ENCODE data around the gene MMP23B. TPM values are rescaled to one million over a fixed set of nuclear protein-coding genes. Genes with fewer than 3 reads are reported as not detected.

The MMP23B gene
- total RNA-seq, 1 donor from 2014 or later: 8.5 TPM

DNA sequence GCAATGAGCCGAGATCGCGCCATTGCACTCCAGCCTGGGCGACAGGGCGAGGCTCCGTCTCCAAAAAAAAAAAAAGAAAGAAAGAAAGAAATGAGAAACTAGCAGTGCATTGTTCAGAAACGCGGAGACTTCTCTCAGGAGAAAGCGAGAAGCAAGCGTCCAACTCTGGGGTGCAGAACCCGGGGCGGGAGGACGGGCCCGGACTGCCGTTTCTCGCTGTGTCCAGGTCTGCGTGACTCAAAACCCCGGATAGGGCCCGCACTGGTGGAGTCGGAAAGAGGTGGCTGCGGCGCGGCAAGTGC is 17.1 kb upstream of the MMP23B start:
- Mint-ChIP-seq H3K36me3 (ENCODE audit: unreplicated experiment) (peaks cover 6% of the 10 kb centered on the region), H3K4me1 (ENCODE audit: unreplicated experiment) (peaks cover 34% of the 10 kb centered on the region), H3K9me3 (ENCODE audit: unreplicated experiment) (no peaks in the 10 kb centered on the region), H3K27me3 (ENCODE audit: unreplicated experiment) (no peaks in the 10 kb centered on the region), H3K27ac (ENCODE audit: unreplicated experiment) (peak overlapping the region; percentile 75), H3K4me3 (ENCODE audit: unreplicated experiment) (peak overlapping the region; percentile 87)
- no peak for DNase-seq (ENCODE audit: extremely low spot score, unreplicated experiment)
- TF ChIP-seq, protein P1, sequence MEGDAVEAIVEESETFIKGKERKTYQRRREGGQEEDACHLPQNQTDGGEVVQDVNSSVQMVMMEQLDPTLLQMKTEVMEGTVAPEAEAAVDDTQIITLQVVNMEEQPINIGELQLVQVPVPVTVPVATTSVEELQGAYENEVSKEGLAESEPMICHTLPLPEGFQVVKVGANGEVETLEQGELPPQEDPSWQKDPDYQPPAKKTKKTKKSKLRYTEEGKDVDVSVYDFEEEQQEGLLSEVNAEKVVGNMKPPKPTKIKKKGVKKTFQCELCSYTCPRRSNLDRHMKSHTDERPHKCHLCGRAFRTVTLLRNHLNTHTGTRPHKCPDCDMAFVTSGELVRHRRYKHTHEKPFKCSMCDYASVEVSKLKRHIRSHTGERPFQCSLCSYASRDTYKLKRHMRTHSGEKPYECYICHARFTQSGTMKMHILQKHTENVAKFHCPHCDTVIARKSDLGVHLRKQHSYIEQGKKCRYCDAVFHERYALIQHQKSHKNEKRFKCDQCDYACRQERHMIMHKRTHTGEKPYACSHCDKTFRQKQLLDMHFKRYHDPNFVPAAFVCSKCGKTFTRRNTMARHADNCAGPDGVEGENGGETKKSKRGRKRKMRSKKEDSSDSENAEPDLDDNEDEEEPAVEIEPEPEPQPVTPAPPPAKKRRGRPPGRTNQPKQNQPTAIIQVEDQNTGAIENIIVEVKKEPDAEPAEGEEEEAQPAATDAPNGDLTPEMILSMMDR (IDR thresholded peaks at IDR 0.05): no peak

DNA sequence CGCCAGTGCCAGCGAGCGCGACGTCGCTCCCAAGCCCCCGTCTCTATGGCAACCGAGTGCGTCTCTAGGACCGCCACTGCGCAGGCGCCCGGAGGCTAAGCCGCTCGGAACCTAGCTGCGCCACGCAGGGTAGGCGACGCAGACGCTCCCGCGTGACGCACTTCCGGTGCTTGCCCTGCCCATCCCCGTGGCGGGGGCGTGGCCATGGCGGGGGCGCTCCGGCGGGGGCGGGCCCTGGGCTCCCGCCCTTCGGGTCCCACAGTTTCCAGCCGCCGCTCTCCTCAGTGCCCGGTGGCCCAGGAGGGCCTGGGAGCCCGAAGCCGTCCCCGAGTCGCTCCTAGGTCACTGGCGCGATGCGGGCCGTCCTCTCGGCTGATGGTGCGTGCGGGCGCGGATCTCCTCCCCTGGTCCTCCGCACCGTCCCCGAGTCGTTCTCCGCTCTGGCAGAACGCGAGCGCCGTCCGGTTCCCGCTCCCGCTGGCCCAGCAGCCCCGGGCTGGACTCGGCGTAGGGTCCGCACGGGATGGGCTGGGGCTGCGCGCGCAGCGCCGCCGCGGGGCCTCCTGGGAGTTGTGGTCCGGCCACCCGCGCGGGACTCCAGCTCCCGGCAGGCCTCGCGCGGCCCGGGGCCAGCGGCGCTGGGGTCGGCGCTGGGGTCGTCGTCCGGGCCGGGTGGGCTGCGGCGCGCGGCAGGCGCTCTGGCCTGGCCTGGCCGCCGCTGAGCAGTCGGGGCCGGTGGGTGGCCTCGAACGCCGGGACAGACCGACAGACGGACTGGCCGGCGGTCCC is 16.5 kb upstream of the MMP23B start, which contains the start of gene MIB2:
MIB2 (plus strand) TSS at position 245 of the 789 bp plus-strand sequence. CDS start 7,953 bp downstream, outside the sequence.
- Mint-ChIP-seq H3K36me3 (ENCODE audit: unreplicated experiment) (peaks cover 6% of the 10 kb centered on the region), H3K4me3 (ENCODE audit: unreplicated experiment) (peak within 1 kb of the TSS; percentile 87), H3K27ac (ENCODE audit: unreplicated experiment) (peak within 1 kb of the TSS; percentile 81), H3K27me3 (ENCODE audit: unreplicated experiment) (no peaks in the 10 kb centered on the region), H3K4me1 (ENCODE audit: unreplicated experiment) (peaks cover 34% of the 10 kb centered on the region), H3K9me3 (ENCODE audit: unreplicated experiment) (no peaks in the 10 kb centered on the region)
- peak; percentile 99 for DNase-seq (ENCODE audit: extremely low spot score, unreplicated experiment)
- TF ChIP-seq, protein P1 (IDR thresholded peaks at IDR 0.05): no peak

DNA sequence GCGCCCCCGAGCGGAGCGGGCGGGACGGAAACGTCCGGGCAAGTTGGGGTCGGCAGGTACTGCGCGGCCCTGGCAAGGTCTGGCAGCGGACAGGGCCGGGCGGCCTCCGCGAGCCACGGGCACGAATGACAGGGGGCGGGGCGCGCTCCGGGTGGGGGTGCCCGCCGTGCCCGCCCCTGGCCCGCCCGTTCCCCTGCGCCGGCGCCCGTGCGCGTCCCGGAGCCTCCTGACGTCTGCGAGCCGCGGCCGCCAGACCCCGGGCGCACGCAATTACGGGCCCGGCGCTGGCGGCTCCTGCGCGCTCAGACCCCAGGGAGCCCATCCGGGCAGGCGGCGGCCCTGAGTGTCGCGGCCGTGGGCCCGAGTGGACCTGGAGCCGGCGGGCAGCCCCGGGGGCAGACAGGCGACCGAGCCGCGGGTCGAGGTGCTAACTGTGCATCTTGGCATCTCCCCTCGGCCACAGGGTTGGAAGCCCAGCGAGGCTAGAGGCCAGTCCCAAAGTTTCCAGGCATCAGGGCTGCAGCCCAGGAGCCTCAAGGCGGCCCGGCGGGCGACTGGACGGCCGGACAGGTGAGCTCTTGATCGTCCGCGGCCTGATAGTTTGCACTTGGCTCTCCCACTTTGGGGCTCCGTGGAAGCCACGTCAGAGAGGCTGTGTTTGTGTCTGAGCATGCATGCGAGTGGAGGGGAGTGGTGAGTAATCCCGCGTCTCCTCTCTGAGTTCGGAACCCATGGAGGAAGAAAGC is 15.8 kb upstream of the MMP23B start:
- Mint-ChIP-seq H3K4me3 (ENCODE audit: unreplicated experiment) (peak overlapping the region; percentile 83), H3K36me3 (ENCODE audit: unreplicated experiment) (peaks cover 6% of the 10 kb centered on the region), H3K27me3 (ENCODE audit: unreplicated experiment) (no peaks in the 10 kb centered on the region), H3K27ac (ENCODE audit: unreplicated experiment) (peak overlapping the region; percentile 78), H3K9me3 (ENCODE audit: unreplicated experiment) (no peaks in the 10 kb centered on the region), H3K4me1 (ENCODE audit: unreplicated experiment) (peaks cover 34% of the 10 kb centered on the region)
- TF ChIP-seq, protein P1 (IDR thresholded peaks at IDR 0.05): no peak
- DNase-seq (ENCODE audit: extremely low spot score, unreplicated experiment): no peak

DNA sequence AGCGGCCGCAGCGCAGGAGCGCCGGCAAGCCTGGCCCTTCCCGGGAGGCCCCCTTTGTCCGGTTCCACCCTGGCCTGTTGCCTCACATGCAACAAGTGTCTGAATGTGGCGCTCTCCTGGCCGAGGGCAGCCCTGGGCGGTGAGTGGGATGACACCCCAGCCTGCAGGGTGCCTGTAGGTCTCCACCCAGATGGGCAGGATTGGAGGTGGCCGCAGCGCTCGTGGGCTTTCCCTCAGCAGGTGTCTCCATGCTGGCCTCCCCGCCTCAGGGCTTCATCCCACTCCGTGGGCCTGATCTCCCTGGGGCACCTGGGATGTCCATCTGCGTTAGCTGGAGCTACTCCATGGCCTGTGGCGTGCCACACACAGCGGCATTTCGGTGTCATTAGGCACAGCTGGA is 15.1 kb upstream of the MMP23B start:
- Mint-ChIP-seq H3K9me3 (ENCODE audit: unreplicated experiment) (no peaks in the 10 kb centered on the region), H3K27me3 (ENCODE audit: unreplicated experiment) (no peaks in the 10 kb centered on the region), H3K36me3 (ENCODE audit: unreplicated experiment) (peaks cover 6% of the 10 kb centered on the region), H3K4me3 (ENCODE audit: unreplicated experiment) (peak overlapping the region; percentile 83), H3K4me1 (ENCODE audit: unreplicated experiment) (peaks cover 34% of the 10 kb centered on the region), H3K27ac (ENCODE audit: unreplicated experiment) (peak overlapping the region; percentile 78)
- TF ChIP-seq, protein P1 (IDR thresholded peaks at IDR 0.05): no peak
- no peak for DNase-seq (ENCODE audit: extremely low spot score, unreplicated experiment)

DNA sequence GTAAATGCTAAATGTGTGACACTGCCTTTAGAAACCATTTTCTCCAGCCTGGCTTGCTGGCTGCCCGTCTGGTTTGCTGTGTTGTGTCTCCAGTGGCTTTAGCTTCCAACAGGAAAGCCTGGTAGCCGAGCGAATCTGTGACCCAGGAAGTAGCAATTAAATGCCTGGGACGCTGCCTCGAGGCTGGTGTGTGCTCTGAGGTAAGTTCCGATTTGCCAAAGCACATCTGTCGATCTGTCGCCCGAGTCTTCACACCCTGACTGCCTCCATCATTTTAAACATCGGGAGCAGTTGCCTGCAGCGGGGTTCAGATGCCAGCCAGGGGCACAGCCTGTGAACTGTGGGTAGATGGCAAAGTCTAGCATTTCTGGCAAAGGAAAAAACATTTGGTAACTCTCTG is 14.5 kb upstream of the MMP23B start:
- Mint-ChIP-seq H3K27ac (ENCODE audit: unreplicated experiment) (no peak overlapping the region), H3K27me3 (ENCODE audit: unreplicated experiment) (no peaks in the 10 kb centered on the region), H3K9me3 (ENCODE audit: unreplicated experiment) (no peaks in the 10 kb centered on the region), H3K36me3 (ENCODE audit: unreplicated experiment) (peaks cover 3% of the 10 kb centered on the region), H3K4me1 (ENCODE audit: unreplicated experiment) (peaks cover 31% of the 10 kb centered on the region), H3K4me3 (ENCODE audit: unreplicated experiment) (peak overlapping the region; percentile 83)
- DNase-seq (ENCODE audit: extremely low spot score, unreplicated experiment): no peak
- TF ChIP-seq, protein P1 (IDR thresholded peaks at IDR 0.05): no peak

All from osteocyte (in vitro differentiated cells).